Right lobe of liver (tissue), 4 donors: ENCODE data around the gene UFC1.

Experiments
- POLR2A ChIP-seq: fragments of 450-650 bp; IDR thresholded peaks from one replicate; pipeline ENCODE4 v1.6.1; 2017; ENCODE audit warnings: antibody characterized with exemption, mild to moderate bottlenecking
- TF ChIP-seq, protein P1 (sequence below), 4 donors: fragments of 200-600 bp in 3 of 4; fragments of 450-650 bp in 1 of 4; IDR thresholded peaks; one replicate each; pipeline versions ENCODE4 v1.5.1 to v1.8.0; 2016 to 2022; ENCODE audit warnings: antibody characterized with exemption in 4 of 4, mild to moderate bottlenecking in 2 of 4
- donor health status: DM: no; HTN: no; CAD: no.
- donor health status: DM: no; HTN: no; CAD: no.
- donor health status: DM: no; HTN: yes; CAD: no.

DNA sequence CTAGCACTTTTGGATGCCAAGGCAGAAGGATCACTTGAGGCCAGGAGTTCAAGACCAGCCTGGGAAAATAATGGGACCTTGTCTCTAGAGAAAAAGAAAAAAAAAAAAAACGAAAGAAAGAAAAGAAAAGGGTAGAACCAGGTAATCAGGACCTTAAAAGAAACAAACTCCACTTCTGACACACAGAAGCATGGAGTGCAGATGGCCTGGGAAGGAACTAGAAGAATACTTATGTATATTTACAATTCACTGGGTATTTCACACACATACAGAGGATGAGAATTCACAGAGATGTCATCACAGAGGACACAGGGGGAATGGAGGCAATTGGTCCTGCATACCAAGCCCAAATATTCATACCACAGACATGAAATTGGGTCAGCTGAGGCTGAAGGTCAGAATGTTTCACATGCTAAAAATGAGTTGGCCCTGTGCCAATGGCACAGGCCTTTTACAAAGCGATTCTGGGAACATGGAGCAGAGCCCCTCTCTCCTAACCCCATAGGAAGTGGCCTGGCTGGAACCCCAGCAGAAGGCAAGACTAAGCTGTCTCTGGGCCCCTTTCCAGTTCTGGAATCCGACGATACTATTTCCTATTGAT lies 19.1 kb downstream of the UFC1 start:
- TF ChIP-seq, protein P1, sequence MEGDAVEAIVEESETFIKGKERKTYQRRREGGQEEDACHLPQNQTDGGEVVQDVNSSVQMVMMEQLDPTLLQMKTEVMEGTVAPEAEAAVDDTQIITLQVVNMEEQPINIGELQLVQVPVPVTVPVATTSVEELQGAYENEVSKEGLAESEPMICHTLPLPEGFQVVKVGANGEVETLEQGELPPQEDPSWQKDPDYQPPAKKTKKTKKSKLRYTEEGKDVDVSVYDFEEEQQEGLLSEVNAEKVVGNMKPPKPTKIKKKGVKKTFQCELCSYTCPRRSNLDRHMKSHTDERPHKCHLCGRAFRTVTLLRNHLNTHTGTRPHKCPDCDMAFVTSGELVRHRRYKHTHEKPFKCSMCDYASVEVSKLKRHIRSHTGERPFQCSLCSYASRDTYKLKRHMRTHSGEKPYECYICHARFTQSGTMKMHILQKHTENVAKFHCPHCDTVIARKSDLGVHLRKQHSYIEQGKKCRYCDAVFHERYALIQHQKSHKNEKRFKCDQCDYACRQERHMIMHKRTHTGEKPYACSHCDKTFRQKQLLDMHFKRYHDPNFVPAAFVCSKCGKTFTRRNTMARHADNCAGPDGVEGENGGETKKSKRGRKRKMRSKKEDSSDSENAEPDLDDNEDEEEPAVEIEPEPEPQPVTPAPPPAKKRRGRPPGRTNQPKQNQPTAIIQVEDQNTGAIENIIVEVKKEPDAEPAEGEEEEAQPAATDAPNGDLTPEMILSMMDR (IDR thresholded peaks at IDR 0.05): no peak
- no peak for TF ChIP-seq POLR2A
